NT2/D1 (cell line): ENCODE data around the gene POT1.

Experiments used
- DNase-seq: peaks from one replicate; pipeline ENCODE4 v3.0.0-alpha.2; 2011; ENCODE audit warnings: low read depth, low spot score
- H3K27me3 ChIP-seq: 2 replicates; pipeline ENCODE4 v1.6.0; 2011; ENCODE audit warnings: mild to moderate bottlenecking; ENCODE audit not compliant: insufficient read length, insufficient read depth
- H3K36me3 ChIP-seq: 2 replicates; pipeline ENCODE4 v1.6.1; 2011; ENCODE audit warnings: mild to moderate bottlenecking, low read length, mixed read lengths; ENCODE audit not compliant: insufficient read depth, insufficient read length
- H3K4me1 ChIP-seq: 2 replicates; pipeline ENCODE4 v1.5.1; 2011; ENCODE audit not compliant: insufficient read depth, insufficient read length
- H3K4me3 ChIP-seq: 2 replicates; pipeline ENCODE4 v1.5.1; 2011; ENCODE audit warnings: low read depth; ENCODE audit not compliant: insufficient read length
- H3K9ac ChIP-seq: 2 replicates; pipeline ENCODE4 v1.6.0; 2011; ENCODE audit warnings: low read depth; ENCODE audit not compliant: insufficient read length
- H3K9me3 ChIP-seq: 2 replicates; pipeline ENCODE4 v1.5.1; 2011; ENCODE audit warnings: mild to moderate bottlenecking, low read length; ENCODE audit not compliant: insufficient read depth
- SUZ12 ChIP-seq: IDR thresholded peaks from 2 replicates; pipeline ENCODE4 v1.6.1; 2011; ENCODE audit not compliant: insufficient read length, insufficient read depth; ENCODE audit errors: extremely low read depth
- YY1 ChIP-seq: IDR thresholded peaks from 2 replicates; pipeline ENCODE4 v1.6.1; 2011; ENCODE audit not compliant: insufficient read length, insufficient read depth
- ZNF274 ChIP-seq: IDR thresholded peaks from 2 replicates; pipeline ENCODE4 v1.6.1; 2011; ENCODE audit warnings: mild to moderate bottlenecking, low read depth, low read length

Gene POT1

GRCh38 chr7:124780056-124780455 lies 149.6 kb downstream of the POT1 start:
- Histone ChIP-seq H3K36me3 (no peaks in the 10 kb centered on the region), H3K4me3 (no peak overlapping the region), H3K9me3 (no peaks in the 10 kb centered on the region), H3K4me1 (no peaks in the 10 kb centered on the region), H3K27me3 (no peaks in the 10 kb centered on the region), H3K9ac (no peak overlapping the region)
- TF ChIP-seq YY1, result no peak
- TF ChIP-seq ZNF274, result no peak
- no peak for TF ChIP-seq SUZ12
- DNase-seq, result no peak

DNA sequence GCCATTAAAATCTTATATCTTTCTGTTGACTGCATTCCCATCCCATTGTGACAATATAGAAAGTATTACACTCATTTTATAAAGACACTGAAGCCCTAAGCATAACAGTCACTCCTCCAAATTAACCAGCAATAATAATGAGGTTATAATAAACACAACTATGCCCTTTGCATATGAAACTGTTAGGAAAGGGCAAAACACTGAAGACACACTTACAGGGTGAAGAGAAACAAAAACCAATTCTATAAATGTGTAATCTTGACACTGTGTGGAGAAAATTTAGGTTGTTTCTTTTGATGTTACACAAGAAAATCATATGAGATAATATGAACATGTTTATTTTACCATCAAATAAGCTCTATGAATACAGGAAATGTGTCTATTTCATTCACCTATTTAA lies 150.0 kb downstream of the POT1 start:
- no peaks in the 10 kb centered on the region for H3K9me3 ChIP-seq
- H3K4me1 ChIP-seq, result no peaks in the 10 kb centered on the region
- H3K36me3 ChIP-seq, result no peaks in the 10 kb centered on the region
- H3K4me3 ChIP-seq, result no peak overlapping the region
- no peak overlapping the region for H3K9ac ChIP-seq
- DNase-seq, result no peak
- H3K27me3 ChIP-seq, result no peaks in the 10 kb centered on the region
- no peak for TF ChIP-seq ZNF274

DNA sequence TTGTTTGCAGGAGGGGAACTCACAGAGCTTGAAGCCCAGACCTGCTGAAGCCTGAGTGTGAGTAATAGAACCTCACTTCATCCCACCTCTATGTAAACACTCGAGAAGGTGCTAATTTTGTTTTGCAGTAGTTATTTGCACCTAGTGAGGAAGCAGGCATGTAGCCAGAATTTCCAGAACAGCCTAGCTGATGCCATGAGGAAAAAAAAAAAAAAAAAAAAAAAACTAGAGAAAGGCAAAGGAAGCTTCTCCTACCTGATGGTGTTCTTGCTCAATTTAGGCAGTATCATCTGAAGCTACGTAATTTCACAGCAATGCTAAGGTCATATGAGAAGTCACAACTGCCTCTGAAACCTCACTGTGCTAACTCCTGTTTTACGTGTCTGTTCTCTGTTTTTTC lies 150.4 kb downstream of the POT1 start:
- DNase-seq, result no peak

GRCh38 chr7:124777268-124777667 lies 152.4 kb downstream of the POT1 start:
- Histone ChIP-seq H3K4me3 (no peak overlapping the region), H3K9ac (no peak overlapping the region), H3K27me3 (no peaks in the 10 kb centered on the region), H3K9me3 (no peaks in the 10 kb centered on the region), H3K36me3 (no peaks in the 10 kb centered on the region), H3K4me1 (no peaks in the 10 kb centered on the region)
- DNase-seq, result no peak
- TF ChIP-seq YY1, result no peak
- TF ChIP-seq ZNF274, result no peak
- TF ChIP-seq SUZ12, result no peak

More for the DNA sequence above, 150.4 kb downstream of the POT1 start:
- TF ChIP-seq SUZ12, result no peak
- no peak for TF ChIP-seq YY1
- no peak for TF ChIP-seq ZNF274
- no peaks in the 10 kb centered on the region for H3K27me3 ChIP-seq
- no peak overlapping the region for H3K9ac ChIP-seq
- no peaks in the 10 kb centered on the region for H3K36me3 ChIP-seq
- no peaks in the 10 kb centered on the region for H3K9me3 ChIP-seq
- no peak overlapping the region for H3K4me3 ChIP-seq
- H3K4me1 ChIP-seq, result no peaks in the 10 kb centered on the region

- no peak for TF ChIP-seq ZNF274
- no peak for TF ChIP-seq YY1
- TF ChIP-seq SUZ12, result no peak
Measured at GRCh38 chr7:124776153-124776552, 153.5 kb downstream of the POT1 start.

GRCh38 chr7:124775422-124775821 lies 154.2 kb downstream of the POT1 start:
- no peaks in the 10 kb centered on the region for H3K27me3 ChIP-seq
- no peak for DNase-seq
- H3K36me3 ChIP-seq, result no peaks in the 10 kb centered on the region
- TF ChIP-seq ZNF274 (no peak), SUZ12 (no peak), YY1 (no peak)
- H3K4me1 ChIP-seq, result no peaks in the 10 kb centered on the region
- H3K4me3 ChIP-seq, result no peak overlapping the region
- no peak overlapping the region for H3K9ac ChIP-seq
- no peaks in the 10 kb centered on the region for H3K9me3 ChIP-seq

More at GRCh38 chr7:124776153-124776552, 153.5 kb downstream of the POT1 start:
- no peak overlapping the region for H3K9ac ChIP-seq
- no peak for DNase-seq
- H3K4me3 ChIP-seq, result no peak overlapping the region
- H3K27me3 ChIP-seq, result no peaks in the 10 kb centered on the region
- no peaks in the 10 kb centered on the region for H3K36me3 ChIP-seq
- no peaks in the 10 kb centered on the region for H3K4me1 ChIP-seq
- no peaks in the 10 kb centered on the region for H3K9me3 ChIP-seq

DNA sequence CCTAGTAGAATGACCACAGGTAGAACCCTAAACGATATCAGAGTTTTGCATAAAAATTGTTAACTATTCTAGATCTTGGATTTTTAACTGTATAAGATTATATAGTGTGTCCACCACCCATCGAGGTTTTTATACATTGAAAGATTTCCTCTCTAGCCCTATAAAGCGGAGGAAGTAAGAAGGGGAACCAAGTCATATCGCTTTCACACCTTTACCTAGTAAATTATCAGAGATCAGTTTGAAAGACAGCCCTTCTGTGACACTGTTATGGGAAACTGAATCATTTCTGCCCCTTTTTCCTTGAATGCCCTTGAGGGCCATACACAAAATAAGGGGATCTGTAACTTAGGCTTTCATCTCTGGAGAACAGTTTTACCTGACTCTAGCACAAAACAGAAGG lies 155.7 kb downstream of the POT1 start:
- Histone ChIP-seq H3K4me1 (no peaks in the 10 kb centered on the region), H3K9ac (no peak overlapping the region), H3K36me3 (no peaks in the 10 kb centered on the region), H3K4me3 (no peak overlapping the region), H3K9me3 (no peaks in the 10 kb centered on the region), H3K27me3 (no peaks in the 10 kb centered on the region)
- DNase-seq, result no peak
- TF ChIP-seq ZNF274 (no peak), YY1 (no peak), SUZ12 (no peak)

DNA sequence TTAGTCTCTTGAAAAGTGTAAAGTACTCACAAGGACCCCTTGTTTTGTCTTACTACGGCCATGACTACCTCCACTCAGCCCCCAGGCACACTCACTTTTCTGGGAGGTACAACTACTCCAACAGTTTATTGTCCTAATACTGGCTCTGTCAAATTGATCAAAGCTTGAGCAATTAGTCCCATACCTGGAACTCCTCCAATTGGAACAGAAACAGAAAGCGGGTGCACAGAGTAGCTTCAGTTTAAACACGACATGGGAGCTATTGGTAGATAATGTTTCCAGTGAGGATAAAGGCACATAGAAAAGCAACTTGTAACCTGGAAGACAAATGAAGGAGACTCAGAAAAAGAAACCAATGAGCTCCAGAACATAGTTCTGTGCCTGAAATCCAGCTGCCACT lies 156.3 kb downstream of the POT1 start:
- TF ChIP-seq ZNF274 (no peak), SUZ12 (no peak), YY1 (no peak)
- no peaks in the 10 kb centered on the region for H3K9me3 ChIP-seq
- no peaks in the 10 kb centered on the region for H3K27me3 ChIP-seq
- DNase-seq, result no peak
- no peak overlapping the region for H3K9ac ChIP-seq
- H3K36me3 ChIP-seq, result no peaks in the 10 kb centered on the region
- H3K4me3 ChIP-seq, result no peak overlapping the region
- no peaks in the 10 kb centered on the region for H3K4me1 ChIP-seq
